Esophagus squamous epithelium (tissue), 5 donors: Measurements from ENCODE around the gene CSGALNACT2. TPM values are rescaled to one million over a fixed set of nuclear protein-coding genes. Genes with fewer than 3 reads are reported as not detected.

Experiments
- DNase-seq: peaks from one replicate; lab custom pipeline; 2025; lab: John Stamatoyannopoulos, UW
- H3K27ac ChIP-seq, 4 donors: fragments of 200-600 bp; sonication (generic); one replicate each; pipeline ENCODE4 v1.5.1; 2016 to 2019; ENCODE audit warnings: mild to moderate bottlenecking in 1 of 4
- H3K27me3 ChIP-seq, 4 donors: fragments of 200-600 bp; sonication (generic); 1 replicate in 3 of 4; 2 replicates in 1 of 4; pipeline versions ENCODE4 v1.5.1 to v1.6.0; 2017 to 2021; ENCODE audit warnings: antibody characterized with exemption in 1 of 4
- H3K36me3 ChIP-seq, 3 donors: fragments of 200-600 bp; sonication (generic); one replicate each; pipeline ENCODE4 v1.5.1; 2016 to 2019
- H3K4me1 ChIP-seq, 3 donors: fragments of 200-600 bp; sonication (generic); one replicate each; pipeline ENCODE4 v1.5.1; 2017 to 2019
- H3K4me3 ChIP-seq, 4 donors: fragments of 200-600 bp; sonication (generic); 1 replicate in 3 of 4; 2 replicates in 1 of 4; pipeline ENCODE4 v1.5.1; 2016 to 2019; ENCODE audit warnings: mild to moderate bottlenecking in 2 of 4, moderate library complexity in 1 of 4
- H3K9me3 ChIP-seq, 3 donors: fragments of 200-600 bp; sonication (generic); one replicate each; pipeline ENCODE4 v1.5.1; 2016 to 2019
- CTCF ChIP-seq, 6 experiments: fragments of 450-650 bp in 4 of 6; fragments of 200-600 bp in 2 of 6; sonication (generic) in 2 of 6; IDR thresholded peaks; one replicate each; pipeline ENCODE4 v1.5.1; 2016 to 2019; ENCODE audit warnings: antibody characterized with exemption in 6 of 6, mild to moderate bottlenecking in 4 of 6, moderate library complexity in 4 of 6
- POLR2A ChIP-seq, 4 donors: fragments of 450-650 bp; IDR thresholded peaks; one replicate each; pipeline ENCODE4 v1.6.1; 2017; ENCODE audit warnings: antibody characterized with exemption in 4 of 4, mild to moderate bottlenecking in 4 of 4, moderate library complexity in 3 of 4
- WGBS, 2 donors: methylation state at CpG; one replicate each; pipeline ENCODE4 v1.1.5; 2018; 5-methylcytosine and 5-hydroxymethylcytosine counted together
- intact Hi-C: fragments of 100-400 bp; cut with DNase I; formaldehyde crosslinking; loops from one replicate; pipeline ENCODE4 v1.15.0; 2022
- total RNA-seq, 4 donors: library from RNA; depleted of rRNA; stranded (reverse); fragments of >200 nt; gene quantifications; one replicate each; pipeline ENCODE4 v1.1.0, GENCODE V29; 2016
- donor health status: DM: yes; HTN: yes; CAD: no.

Gene CSGALNACT2
- total RNA-seq, 4 donors from 2014 or later, result 2.8 to 18.5 (median 6.8) TPM

GRCh38 chr10:43220657-43221418 is 82.6 kb downstream of the CSGALNACT2 start:
- TF ChIP-seq CTCF (IDR thresholded peaks at IDR 0.05) (no peak), POLR2A (IDR thresholded peaks at IDR 0.05) (no peak)
- DNase-seq, result no peak
- H3K27ac ChIP-seq, result no peak overlapping the region
- peaks cover 0 to 45% (median 0%) of the 10 kb centered on the region in 4 donors for H3K27me3 ChIP-seq
- 73 to 76% methylated on average over 7 to 9 of the region's 14 CpGs for WGBS, 2 donors
- intact Hi-C loops, result no loop called here
- no peak overlapping the region for H3K4me3 ChIP-seq
- H3K4me1 ChIP-seq, result no peaks in the 10 kb centered on the region
- no peaks in the 10 kb centered on the region for H3K9me3 ChIP-seq
- no peaks in the 10 kb centered on the region for H3K36me3 ChIP-seq

- H3K36me3 ChIP-seq, result no peaks in the 10 kb centered on the region
- TF ChIP-seq POLR2A (IDR thresholded peaks at IDR 0.05) (no peak), CTCF (IDR thresholded peaks at IDR 0.05) (no peak)
- H3K9me3 ChIP-seq, result no peaks in the 10 kb centered on the region
- no peak overlapping the region for H3K27ac ChIP-seq
- no peak for DNase-seq
- 75 to 93% methylated on average over 10 to 13 of the region's 19 CpGs for WGBS, 2 donors
- H3K4me3 ChIP-seq, result no peak overlapping the region
- H3K27me3 ChIP-seq, result peaks cover 0 to 38% (median 0%) of the 10 kb centered on the region in 4 donors
- no peaks in the 10 kb centered on the region for H3K4me1 ChIP-seq
- intact Hi-C loops, result no loop called here
Measured at GRCh38 chr10:43221419-43222209, 83.4 kb downstream of the CSGALNACT2 start.

GRCh38 chr10:43222210-43222720 is 84.0 kb downstream of the CSGALNACT2 start:
- no peak for DNase-seq

GRCh38 chr10:43223056-43223455 is 84.8 kb downstream of the CSGALNACT2 start:
- H3K4me1 ChIP-seq, result no peaks in the 10 kb centered on the region
- TF ChIP-seq POLR2A (IDR thresholded peaks at IDR 0.05), result no peak
- TF ChIP-seq CTCF (IDR thresholded peaks at IDR 0.05), result no peak
- no peak overlapping the region for H3K27ac ChIP-seq
- intact Hi-C loops, result no loop called here
- no peaks in the 10 kb centered on the region for H3K9me3 ChIP-seq
- peaks cover 0 to 42% (median 0%) of the 10 kb centered on the region in 4 donors for H3K27me3 ChIP-seq
- no peak for DNase-seq
- no peak overlapping the region for H3K4me3 ChIP-seq
- H3K36me3 ChIP-seq, result no peaks in the 10 kb centered on the region
- 43 to 68% methylated on average over 1 of the region's 1 CpG for WGBS, 2 donors

More at GRCh38 chr10:43222210-43222720, 84.0 kb downstream of the CSGALNACT2 start:
- Histone ChIP-seq H3K27ac (no peak overlapping the region), H3K36me3 (no peaks in the 10 kb centered on the region), H3K4me3 (no peak overlapping the region), H3K9me3 (no peaks in the 10 kb centered on the region), H3K4me1 (no peaks in the 10 kb centered on the region), H3K27me3 (peaks cover 0 to 38% (median 0%) of the 10 kb centered on the region in 4 donors)
- intact Hi-C loops, result no loop called here
- TF ChIP-seq POLR2A (IDR thresholded peaks at IDR 0.05), result no peak
- no peak for TF ChIP-seq CTCF (IDR thresholded peaks at IDR 0.05)
- WGBS, 2 donors, result 72 to 90% methylated on average over 2 to 4 of the region's 4 CpGs
